Measurements from ENCODE around the gene GAB3.

Gene GAB3

DNA sequence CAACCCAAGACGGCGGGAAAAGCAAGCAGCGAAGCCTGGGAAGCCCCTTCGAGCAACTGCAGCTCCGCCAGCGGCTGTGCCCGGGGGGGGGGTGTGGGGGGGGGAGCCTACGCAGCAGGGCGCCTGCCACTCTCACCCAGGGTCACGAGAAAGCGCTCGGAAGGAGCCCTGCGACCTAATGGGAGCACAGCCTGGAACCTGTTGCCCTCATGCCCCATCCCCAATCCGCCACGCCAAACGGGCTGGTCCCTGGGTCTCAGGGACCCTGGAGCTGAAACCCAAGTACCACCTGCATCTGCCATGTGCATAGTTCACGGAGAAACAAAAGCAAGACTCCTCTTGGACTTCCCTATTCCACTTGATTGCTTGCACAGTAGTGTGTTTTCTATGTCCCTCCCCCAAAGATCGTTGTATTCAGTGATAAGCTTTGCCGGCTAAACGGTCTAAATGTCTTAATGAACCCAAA lies 359 bp upstream of the GAB3 start:
- peak in 1 of 2 donors; percentile 19 for DNase-seq

GRCh38 chrX:154749856-154750255 lies 1.0 kb downstream of the GAB3 start:
- no peak for DNase-seq

GRCh38 chrX:154748712-154749339 lies 2.1 kb downstream of the GAB3 start:
- peak; percentile 43 to 55 for DNase-seq

DNA sequence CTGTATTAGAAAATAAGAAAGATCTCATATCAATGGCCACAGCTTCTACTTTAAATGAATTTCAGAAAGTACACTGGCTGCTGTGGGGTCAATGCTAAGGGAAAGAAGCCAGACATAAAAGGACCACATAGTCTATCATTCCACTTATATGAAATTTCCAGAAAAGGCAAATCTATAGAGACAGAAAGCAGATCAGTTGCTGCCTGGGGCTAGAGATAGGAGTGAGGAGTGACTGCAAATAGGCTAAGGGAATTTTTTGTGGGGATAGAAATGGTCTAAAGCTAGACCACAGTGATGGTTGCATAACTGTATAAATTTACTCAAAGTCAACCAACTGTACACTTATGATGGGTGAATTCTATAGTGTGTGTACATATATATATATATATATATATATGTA lies 8.3 kb downstream of the GAB3 start:
- no peak for DNase-seq

- no peak for DNase-seq
Measured at GRCh38 chrX:154739952-154740465, 10.9 kb downstream of the GAB3 start.

- DNase-seq, result peak; percentile 25 to 32
Measured at GRCh38 chrX:154738011-154738738, 12.7 kb downstream of the GAB3 start.

DNA sequence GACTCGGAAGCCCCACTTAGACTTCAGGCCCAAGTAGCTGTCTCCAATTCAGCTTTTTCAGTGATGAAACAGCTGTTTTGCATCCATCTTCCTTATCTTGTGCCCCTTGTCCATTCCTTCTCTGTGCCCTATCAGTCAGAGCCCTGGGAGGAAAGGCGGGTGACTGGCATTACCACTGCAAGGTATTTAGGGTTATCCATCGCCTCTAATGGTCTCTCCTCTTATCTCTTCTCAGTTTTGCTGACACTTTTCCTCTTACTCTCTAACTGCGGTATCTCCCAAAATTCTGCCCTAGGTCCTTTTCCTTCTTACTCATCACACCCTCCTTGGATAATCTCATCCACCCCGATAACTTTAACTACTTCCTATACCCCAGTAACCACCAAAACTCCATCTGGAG lies 13.7 kb downstream of the GAB3 start:
- no peak for DNase-seq

DNA sequence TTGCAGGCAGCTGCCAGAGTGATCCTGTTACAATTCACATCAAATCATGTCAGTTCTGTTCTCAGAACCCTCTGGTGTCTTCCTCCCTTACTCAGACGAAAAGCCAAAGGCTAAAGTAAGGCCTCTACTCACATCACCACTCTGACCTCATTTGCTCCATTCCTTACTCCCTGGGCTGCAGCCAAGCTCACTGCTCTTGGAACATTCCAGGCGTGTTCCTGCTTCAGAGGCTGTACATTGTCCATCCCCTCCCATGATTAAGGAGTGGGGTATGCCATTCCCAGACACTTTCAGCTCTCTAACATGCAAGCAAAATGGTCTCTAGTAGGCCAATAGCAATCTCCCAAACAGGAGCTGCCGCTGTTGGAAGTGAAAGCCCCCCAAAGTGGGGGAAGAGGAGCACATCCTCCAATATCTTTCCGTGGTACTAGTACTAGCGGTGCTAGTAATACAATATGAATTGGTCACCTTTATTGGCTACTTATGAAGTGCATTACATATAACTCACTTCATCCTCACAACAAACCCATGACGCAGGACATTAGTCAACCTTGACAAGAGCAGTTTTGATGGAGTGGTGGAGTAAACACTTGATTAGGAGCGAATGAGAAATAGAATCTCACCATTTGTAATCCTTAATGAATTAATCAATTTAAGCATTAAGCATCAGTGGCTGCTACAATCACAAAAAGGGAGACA lies 15.0 kb downstream of the GAB3 start:
- DNase-seq, result no peak

GRCh38 chrX:154734061-154734781 lies 16.7 kb downstream of the GAB3 start:
- DNase-seq, result peak in 1 of 2 donors; percentile 13

GRCh38 chrX:154733066-154733425 lies 17.8 kb downstream of the GAB3 start:
- DNase-seq, result no peak

DNA sequence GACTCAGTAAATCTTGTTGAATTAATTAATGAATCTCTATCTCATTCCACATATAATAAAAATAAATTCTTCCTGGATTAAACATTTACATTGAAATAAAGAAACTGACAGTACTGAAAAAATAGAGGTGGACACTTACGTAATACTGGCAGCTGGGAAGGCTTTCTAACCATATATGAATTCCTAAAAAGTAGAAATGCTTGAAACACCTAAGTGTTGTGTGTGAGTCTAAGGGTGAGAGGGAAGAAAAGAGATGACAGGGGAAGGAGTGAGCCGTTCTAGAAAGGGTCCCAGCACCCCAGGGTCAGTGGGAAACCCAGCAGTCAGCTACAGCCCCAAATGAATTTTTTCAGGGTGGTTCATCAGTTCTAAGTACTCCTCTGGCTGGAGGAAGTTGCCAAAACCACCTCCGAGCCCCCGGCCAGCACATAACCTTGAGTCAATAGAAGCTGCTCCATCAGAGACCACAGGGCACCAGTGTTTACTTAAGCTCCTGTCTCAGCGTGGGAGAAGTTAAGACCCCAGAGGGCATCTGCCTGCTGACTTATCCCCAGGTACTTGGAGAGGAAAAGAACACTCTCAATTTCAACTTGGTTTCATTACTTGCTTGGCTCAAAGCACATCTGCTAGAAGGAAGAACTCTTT lies 18.3 kb downstream of the GAB3 start:
- no peak for DNase-seq

DNA sequence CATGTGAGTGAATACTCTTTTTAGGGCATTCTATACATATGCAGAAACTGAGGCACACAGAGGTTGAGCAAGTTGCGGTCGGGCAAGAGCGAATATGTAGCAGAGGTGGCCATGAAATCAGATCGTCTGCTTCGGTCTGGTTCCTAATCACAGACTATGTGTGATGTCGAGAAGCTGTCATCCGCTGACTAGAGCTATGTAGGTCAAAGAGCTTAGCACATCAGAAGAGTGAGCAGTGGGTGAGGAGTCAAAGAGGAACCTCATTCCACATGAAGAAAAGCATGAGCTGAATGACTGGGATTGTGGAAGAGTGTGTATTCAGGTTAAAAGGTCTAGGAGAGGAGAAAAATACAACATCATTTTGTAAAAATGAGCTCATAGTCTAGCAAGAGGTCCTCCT lies 19.0 kb downstream of the GAB3 start:
- no peak for DNase-seq

DNA sequence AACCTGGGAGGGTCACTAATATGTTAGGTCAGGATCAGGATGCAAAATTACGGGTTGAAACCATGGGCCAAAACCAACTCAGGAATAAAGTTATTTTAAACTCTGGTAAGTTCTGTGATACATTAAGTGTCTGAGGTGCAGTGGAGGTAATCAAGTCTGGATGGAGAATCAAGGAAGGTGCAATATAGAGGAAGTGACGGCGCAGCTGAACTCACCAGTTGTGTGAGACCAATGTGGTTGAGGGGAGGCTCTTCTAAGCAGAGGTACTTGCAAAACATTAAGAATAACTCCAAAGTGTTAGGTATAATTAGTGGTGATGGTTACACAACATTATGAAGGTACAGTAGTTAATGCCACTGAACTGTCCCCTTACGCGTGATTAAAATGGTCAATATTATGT lies 19.7 kb downstream of the GAB3 start:
- DNase-seq, result no peak

DNA sequence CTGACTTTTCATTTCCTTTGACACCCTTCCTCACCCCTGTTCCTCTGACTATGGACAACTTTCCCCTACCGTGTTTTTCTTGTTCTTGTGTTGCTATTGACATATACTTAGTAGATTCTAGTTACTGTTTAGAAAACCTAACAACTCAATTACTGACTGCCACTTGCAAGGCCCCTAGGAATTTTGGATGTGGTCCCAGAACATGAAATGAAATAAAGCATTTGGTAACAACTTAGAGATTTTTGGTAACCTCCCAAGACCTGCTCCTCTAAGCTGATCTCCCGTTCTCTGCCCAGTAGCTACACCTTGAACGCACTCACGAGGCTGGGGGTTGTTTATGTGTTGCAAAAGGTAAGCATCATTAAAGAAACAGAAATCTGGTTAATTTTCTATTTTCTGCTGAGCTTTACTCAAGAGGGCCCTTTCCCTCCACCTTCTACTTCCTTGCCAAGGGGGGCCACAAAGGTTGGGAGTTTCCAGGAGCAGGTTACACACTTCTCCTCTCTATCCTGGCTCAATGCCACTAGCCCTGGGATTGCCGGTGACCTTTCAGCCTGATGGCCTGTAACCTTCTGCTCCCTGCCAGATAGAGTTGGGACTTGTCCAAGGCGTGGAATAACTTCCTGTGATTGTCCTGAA lies 20.5 kb downstream of the GAB3 start:
- no peak for DNase-seq

DNA sequence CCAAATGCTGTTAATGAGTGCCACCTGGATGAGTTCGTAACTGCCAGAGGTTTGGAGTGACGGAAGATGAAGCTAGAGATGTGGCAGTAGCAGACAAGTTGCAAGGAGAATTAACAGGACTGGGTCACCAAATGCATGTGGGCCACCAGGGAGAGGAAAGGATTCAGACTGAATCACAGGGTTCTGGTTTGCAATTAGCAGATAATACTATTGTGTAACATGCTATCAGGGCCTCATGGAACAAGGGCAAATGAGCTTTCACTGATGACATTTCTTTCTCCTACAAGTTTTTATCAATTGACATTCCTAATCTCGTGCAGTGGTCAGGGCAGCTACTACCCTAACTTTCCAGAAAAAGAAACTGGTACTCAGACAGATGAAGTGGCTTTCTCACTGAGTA lies 21.4 kb downstream of the GAB3 start:
- DNase-seq, result no peak

GRCh38 chrX:154728431-154729190 lies 22.3 kb downstream of the GAB3 start:
- no peak for DNase-seq

DNA sequence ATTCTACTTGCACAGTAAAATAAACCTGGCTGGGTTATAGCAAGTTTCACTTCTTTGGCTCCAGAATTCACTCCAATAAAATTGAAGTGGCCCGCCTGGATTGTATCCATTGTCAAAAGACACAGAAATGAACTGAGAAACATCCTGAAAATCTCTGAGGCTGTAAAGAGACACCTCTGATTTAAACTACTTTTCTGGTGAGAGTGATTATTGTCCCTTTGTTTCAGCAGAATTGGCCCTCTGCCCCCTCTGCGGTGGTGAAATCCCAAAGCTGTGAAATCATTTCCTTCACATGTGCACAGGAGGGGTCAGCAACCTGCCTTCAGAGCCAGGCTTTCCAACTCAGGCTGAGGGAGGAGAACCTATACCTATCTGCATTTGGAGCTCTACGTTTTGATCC lies 23.0 kb downstream of the GAB3 start:
- no peak for DNase-seq

DNA sequence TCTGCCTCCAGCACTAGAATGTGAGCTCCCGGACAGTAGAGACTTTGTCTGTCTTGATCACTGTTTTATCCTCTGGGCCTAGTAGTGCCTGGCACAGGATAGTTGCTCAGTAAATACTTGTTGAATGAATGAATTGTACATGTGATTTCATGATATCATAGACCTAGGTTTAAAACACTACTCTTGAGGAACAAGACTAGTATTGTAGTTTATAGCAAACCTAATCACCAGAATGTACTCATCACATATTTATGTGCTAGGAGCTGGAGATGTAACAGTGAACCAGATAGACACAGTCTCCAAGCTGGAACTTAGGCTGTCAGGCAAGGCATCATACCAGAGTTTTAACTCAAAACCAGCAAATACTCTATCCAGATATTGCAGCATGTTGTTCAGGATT lies 23.5 kb downstream of the GAB3 start:
- DNase-seq, result no peak

- no peak for DNase-seq
Measured at GRCh38 chrX:154724993-154725756, 25.7 kb downstream of the GAB3 start.

GRCh38 chrX:154721155-154721554 lies 29.7 kb downstream of the GAB3 start:
- DNase-seq, result no peak

GRCh38 chrX:154720067-154720466 lies 30.8 kb downstream of the GAB3 start:
- DNase-seq, result no peak

Data from activated CD4-positive, alpha-beta T cell treated with anti-CD3 and anti-CD28 coated beads for 4 hours (primary cell).